ENCODE data around the gene GIMD1. TPM values are rescaled to one million over a fixed set of nuclear protein-coding genes. Genes with fewer than 3 reads are reported as not detected.

Gene GIMD1
- polyA plus RNA-seq, 1 donor: not detected

- DNase-seq: no peak
Measured at GRCh38 chr4:106314960-106315359, 53.6 kb downstream of the GIMD1 start.

DNA sequence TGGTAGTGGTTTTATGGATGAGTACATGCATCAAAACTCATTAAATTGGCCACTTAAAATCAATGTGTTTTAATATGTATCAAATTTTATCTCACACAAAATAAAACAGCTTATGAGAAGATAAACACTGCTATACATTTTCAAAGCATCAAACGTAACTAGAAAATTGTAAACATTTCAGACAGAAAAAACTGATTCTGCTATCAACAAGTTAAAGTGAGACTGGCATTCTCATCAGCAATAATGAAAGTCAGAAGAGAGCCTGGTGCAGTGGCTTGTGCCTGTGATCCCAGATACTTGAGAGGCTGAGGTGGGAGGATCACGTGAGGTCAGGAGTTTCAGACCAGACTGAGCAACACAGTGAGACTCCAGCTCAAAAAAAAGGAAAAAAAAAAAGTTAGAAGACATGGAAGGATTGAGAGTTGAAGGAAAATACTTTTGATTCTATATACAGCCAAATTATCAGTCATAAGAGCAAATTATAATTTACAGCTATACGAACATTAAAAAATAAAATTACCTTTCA, 55.5 kb downstream of the GIMD1 start:
- no peak for DNase-seq

DNA sequence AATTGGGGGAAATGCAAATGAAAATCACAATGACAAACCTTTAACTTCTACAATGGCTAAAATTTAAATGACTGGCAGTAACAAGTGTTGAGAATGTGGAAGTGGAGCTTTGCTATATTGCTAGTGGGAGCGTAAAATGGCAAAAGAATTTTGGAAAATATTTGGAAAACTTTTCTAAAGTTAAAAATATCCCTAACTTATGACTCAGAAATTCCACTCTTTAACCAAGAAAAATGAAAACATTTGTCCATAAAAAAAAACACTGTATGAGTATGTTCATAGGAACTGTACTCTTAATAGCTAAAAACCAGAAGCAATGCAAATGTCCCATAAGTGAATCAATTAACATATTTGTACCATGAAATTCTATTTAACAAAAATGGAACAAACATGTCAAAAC, 56.2 kb downstream of the GIMD1 start:
- no peak for DNase-seq

Other genes starting within 250 kb of the GIMD1 start
- gene TBCK, start 52.6 kb downstream of the GIMD1 start, polyA plus RNA-seq (ENCODE audit: insufficient read length): 71.6 TPM
- 88.9 TPM for gene AIMP1, start 52.2 kb downstream of the GIMD1 start, polyA plus RNA-seq (ENCODE audit: insufficient read length)